Measurements from ENCODE around the gene WWOX.

DNA sequence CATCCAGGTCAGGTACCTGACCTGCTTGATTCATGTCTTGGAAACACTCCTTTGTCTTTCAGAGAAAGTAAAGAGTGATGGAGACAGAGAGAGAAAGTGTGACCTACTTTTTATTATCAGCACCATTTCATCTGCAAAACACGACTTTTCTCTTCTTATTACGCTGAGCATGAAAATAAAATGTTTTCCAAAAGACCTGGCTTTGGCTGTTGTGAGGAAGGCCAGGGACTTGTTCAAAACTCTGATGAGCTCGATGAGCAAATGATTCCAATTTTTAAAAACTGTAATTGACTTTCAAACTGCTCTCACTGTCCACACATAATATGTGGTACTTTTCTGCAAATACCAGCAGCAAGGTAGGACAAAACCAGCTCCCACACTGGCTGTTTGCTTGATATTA lies 821.2 kb downstream of the WWOX start:
- no peak for TF ChIP-seq ZNF302 (CRISPR knock-in tag; IDR thresholded peaks at IDR 0.05)
- TF ChIP-seq, protein P1, sequence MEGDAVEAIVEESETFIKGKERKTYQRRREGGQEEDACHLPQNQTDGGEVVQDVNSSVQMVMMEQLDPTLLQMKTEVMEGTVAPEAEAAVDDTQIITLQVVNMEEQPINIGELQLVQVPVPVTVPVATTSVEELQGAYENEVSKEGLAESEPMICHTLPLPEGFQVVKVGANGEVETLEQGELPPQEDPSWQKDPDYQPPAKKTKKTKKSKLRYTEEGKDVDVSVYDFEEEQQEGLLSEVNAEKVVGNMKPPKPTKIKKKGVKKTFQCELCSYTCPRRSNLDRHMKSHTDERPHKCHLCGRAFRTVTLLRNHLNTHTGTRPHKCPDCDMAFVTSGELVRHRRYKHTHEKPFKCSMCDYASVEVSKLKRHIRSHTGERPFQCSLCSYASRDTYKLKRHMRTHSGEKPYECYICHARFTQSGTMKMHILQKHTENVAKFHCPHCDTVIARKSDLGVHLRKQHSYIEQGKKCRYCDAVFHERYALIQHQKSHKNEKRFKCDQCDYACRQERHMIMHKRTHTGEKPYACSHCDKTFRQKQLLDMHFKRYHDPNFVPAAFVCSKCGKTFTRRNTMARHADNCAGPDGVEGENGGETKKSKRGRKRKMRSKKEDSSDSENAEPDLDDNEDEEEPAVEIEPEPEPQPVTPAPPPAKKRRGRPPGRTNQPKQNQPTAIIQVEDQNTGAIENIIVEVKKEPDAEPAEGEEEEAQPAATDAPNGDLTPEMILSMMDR (IDR thresholded peaks at IDR 0.05), result no peak
- no peak for TF ChIP-seq PHF8 (IDR thresholded peaks at IDR 0.05; ENCODE audit: borderline replicate concordance, low read depth)
- TF ChIP-seq, protein P2, sequence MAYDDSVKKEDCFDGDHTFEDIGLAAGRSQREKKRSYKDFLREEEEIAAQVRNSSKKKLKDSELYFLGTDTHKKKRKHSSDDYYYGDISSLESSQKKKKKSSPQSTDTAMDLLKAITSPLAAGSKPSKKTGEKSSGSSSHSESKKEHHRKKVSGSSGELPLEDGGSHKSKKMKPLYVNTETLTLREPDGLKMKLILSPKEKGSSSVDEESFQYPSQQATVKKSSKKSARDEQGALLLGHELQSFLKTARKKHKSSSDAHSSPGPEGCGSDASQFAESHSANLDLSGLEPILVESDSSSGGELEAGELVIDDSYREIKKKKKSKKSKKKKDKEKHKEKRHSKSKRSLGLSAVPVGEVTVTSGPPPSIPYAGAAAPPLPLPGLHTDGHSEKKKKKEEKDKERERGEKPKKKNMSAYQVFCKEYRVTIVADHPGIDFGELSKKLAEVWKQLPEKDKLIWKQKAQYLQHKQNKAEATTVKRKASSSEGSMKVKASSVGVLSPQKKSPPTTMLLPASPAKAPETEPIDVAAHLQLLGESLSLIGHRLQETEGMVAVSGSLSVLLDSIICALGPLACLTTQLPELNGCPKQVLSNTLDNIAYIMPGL (CRISPR knock-in tag; IDR thresholded peaks at IDR 0.05; ENCODE audit: borderline replicate concordance), result no peak
- TF ChIP-seq, protein P3, sequence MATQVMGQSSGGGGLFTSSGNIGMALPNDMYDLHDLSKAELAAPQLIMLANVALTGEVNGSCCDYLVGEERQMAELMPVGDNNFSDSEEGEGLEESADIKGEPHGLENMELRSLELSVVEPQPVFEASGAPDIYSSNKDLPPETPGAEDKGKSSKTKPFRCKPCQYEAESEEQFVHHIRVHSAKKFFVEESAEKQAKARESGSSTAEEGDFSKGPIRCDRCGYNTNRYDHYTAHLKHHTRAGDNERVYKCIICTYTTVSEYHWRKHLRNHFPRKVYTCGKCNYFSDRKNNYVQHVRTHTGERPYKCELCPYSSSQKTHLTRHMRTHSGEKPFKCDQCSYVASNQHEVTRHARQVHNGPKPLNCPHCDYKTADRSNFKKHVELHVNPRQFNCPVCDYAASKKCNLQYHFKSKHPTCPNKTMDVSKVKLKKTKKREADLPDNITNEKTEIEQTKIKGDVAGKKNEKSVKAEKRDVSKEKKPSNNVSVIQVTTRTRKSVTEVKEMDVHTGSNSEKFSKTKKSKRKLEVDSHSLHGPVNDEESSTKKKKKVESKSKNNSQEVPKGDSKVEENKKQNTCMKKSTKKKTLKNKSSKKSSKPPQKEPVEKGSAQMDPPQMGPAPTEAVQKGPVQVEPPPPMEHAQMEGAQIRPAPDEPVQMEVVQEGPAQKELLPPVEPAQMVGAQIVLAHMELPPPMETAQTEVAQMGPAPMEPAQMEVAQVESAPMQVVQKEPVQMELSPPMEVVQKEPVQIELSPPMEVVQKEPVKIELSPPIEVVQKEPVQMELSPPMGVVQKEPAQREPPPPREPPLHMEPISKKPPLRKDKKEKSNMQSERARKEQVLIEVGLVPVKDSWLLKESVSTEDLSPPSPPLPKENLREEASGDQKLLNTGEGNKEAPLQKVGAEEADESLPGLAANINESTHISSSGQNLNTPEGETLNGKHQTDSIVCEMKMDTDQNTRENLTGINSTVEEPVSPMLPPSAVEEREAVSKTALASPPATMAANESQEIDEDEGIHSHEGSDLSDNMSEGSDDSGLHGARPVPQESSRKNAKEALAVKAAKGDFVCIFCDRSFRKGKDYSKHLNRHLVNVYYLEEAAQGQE (IDR thresholded peaks at IDR 0.05), result no peak
- no peak for TF ChIP-seq POLR2A (IDR thresholded peaks at IDR 0.05; ENCODE audit: low read length)
- no peak for TF ChIP-seq RNF2 (IDR thresholded peaks at IDR 0.05; ENCODE audit: borderline replicate concordance, low read depth)
- no peak for TF ChIP-seq NFE2L2 (conservative IDR thresholded peaks at IDR 0.05; ENCODE audit: low read length)
- TF ChIP-seq RFX5 (IDR thresholded peaks at IDR 0.05), result no peak
- no peak for TF ChIP-seq SREBF2 (IDR thresholded peaks at IDR 0.05)
- no peak for TF ChIP-seq EP300 (IDR thresholded peaks at IDR 0.05)
- TF ChIP-seq, protein P4, sequence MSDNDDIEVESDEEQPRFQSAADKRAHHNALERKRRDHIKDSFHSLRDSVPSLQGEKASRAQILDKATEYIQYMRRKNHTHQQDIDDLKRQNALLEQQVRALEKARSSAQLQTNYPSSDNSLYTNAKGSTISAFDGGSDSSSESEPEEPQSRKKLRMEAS (IDR thresholded peaks at IDR 0.05), result no peak
- TF ChIP-seq, protein P5, sequence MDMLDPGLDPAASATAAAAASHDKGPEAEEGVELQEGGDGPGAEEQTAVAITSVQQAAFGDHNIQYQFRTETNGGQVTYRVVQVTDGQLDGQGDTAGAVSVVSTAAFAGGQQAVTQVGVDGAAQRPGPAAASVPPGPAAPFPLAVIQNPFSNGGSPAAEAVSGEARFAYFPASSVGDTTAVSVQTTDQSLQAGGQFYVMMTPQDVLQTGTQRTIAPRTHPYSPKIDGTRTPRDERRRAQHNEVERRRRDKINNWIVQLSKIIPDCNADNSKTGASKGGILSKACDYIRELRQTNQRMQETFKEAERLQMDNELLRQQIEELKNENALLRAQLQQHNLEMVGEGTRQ (IDR thresholded peaks at IDR 0.05), result no peak
- no peak for TF ChIP-seq RCOR1 (IDR thresholded peaks at IDR 0.05; ENCODE audit: low read depth, low read length)
